HepG2 (cell line): ENCODE measurements around the gene CARD16. TPM values are rescaled to one million over a fixed set of nuclear protein-coding genes. Genes with fewer than 3 reads are reported as not detected.

Experiments
- ARNT2 ChIP-seq: sonication (generic); formaldehyde crosslinking; IDR thresholded peaks from 2 replicates; pipeline ENCODE4 v1.8.0; 2022; ENCODE audit warnings: mild to moderate bottlenecking, low read depth, missing genetic modification reagents, moderate library complexity
- BRCA1 ChIP-seq: sonication (generic); formaldehyde crosslinking; IDR thresholded peaks from 2 replicates; pipeline ENCODE4 v1.4.0; 2020; ENCODE audit warnings: missing genetic modification reagents
- HNF4G ChIP-seq, 2 experiments: sonication (generic) in 1 of 2; formaldehyde crosslinking in 1 of 2; IDR thresholded peaks; 2 replicates each; pipeline versions ENCODE4 v1.4.0 to v1.6.1; 2011 to 2020; ENCODE audit warnings: borderline replicate concordance in 2 of 2, low read depth in 2 of 2, mild to moderate bottlenecking in 2 of 2, low read length in 1 of 2, missing genetic modification reagents in 1 of 2, moderate library complexity in 1 of 2
- MAFG ChIP-seq: sonication (generic); formaldehyde crosslinking; IDR thresholded peaks from 2 replicates; pipeline ENCODE4 v1.5.1; 2020; ENCODE audit warnings: mild to moderate bottlenecking, missing genetic modification reagents
- MATR3 ChIP-seq: sonication (generic); formaldehyde crosslinking; IDR thresholded peaks from 2 replicates; pipeline ENCODE4 v1.4.0; 2020; ENCODE audit warnings: missing genetic modification reagents
- MED13 ChIP-seq: sonication (generic); formaldehyde crosslinking; IDR thresholded peaks from 2 replicates; pipeline ENCODE4 v1.5.0; 2020; ENCODE audit warnings: missing genetic modification reagents
- NBN ChIP-seq: fragments of 450-650 bp; conservative IDR thresholded peaks from 2 replicates; pipeline ENCODE4 v1.6.1; 2017
- ONECUT2 ChIP-seq: sonication (generic); formaldehyde crosslinking; IDR thresholded peaks from 2 replicates; pipeline ENCODE4 v1.4.0; 2020; ENCODE audit warnings: missing genetic modification reagents
- RFXAP ChIP-seq: sonication (generic); formaldehyde crosslinking; IDR thresholded peaks from 2 replicates; pipeline ENCODE4 v1.4.0; 2020; ENCODE audit warnings: missing genetic modification reagents, borderline replicate concordance
- TCF7L2 ChIP-seq: IDR thresholded peaks from 2 replicates; pipeline ENCODE4 v1.6.1; 2011; ENCODE audit warnings: mild to moderate bottlenecking, low read depth, low read length, moderate library complexity
- TOE1 ChIP-seq: sonication (generic); formaldehyde crosslinking; IDR thresholded peaks from 2 replicates; pipeline ENCODE4 v1.4.0; 2020; ENCODE audit warnings: mild to moderate bottlenecking, missing genetic modification reagents
- WIZ ChIP-seq: sonication (generic); formaldehyde crosslinking; IDR thresholded peaks from 2 replicates; pipeline ENCODE4 v1.5.1; 2020; ENCODE audit warnings: mild to moderate bottlenecking, missing genetic modification reagents
- YY1 ChIP-seq: IDR thresholded peaks from 2 replicates; pipeline ENCODE4 v1.6.1; 2011; ENCODE audit warnings: low read length, low read depth, moderate library complexity, mild to moderate bottlenecking; ENCODE audit not compliant: insufficient read depth, insufficient replicate concordance
- ZNF747 ChIP-seq: sonication (generic); formaldehyde crosslinking; IDR thresholded peaks from 2 replicates; pipeline ENCODE4 v1.8.1; 2023; ENCODE audit warnings: missing genetic modification reagents, mild to moderate bottlenecking, borderline replicate concordance
- polyA plus RNA-seq, 8 experiments: library from polyadenylated mRNA; depleted of rRNA in 3 of 8; stranded (reverse) in 7 of 8; unstranded in 1 of 8; fragments of >200 nt; fragmentation: Illumina TruSeq in 4 of 8; extraction: Trizol in 4 of 8; gene quantifications; 2 replicates each; pipeline versions ENCODE4 v1.2.1 to v1.2.3, GENCODE V29; 2011 to 2016; ENCODE audit warnings: low read depth in 4 of 8, missing spikeins in 1 of 8, mixed read lengths in 1 of 8; ENCODE audit not compliant: insufficient read depth in 1 of 8
- total RNA-seq, 5 experiments: library from RNA; depleted of rRNA; stranded (reverse); fragments of >200 nt; fragmentation: Illumina TruSeq; extraction: Trizol; gene quantifications; 2 replicates each; pipeline ENCODE4 v1.2.3, GENCODE V29; 2016; ENCODE audit warnings: low read depth in 1 of 5
- TF ChIP-seq, protein P1 (sequence below): sonication (generic); formaldehyde crosslinking; IDR thresholded peaks from 2 replicates; pipeline ENCODE4 v1.4.0; 2020; ENCODE audit warnings: mild to moderate bottlenecking, missing genetic modification reagents
- TF ChIP-seq, protein P2 (sequence below): sonication (generic); formaldehyde crosslinking; IDR thresholded peaks from 2 replicates; pipeline ENCODE4 v1.8.1; 2023; ENCODE audit warnings: mild to moderate bottlenecking, missing genetic modification reagents, borderline replicate concordance
- TF ChIP-seq, protein P3 (sequence below): sonication (generic); formaldehyde crosslinking; IDR thresholded peaks from 2 replicates; pipeline ENCODE4 v1.4.0; 2020; ENCODE audit warnings: missing genetic modification reagents, borderline replicate concordance
- TF ChIP-seq, protein P4 (sequence below): sonication (generic); formaldehyde crosslinking; IDR thresholded peaks from 2 replicates; pipeline ENCODE4 v1.5.0; 2020; ENCODE audit warnings: mild to moderate bottlenecking, missing genetic modification reagents

The CARD16 gene
- total and polyA plus RNA-seq, 2 of the 13 experiments (the other 11 are each of a cell fraction or from before 2014, with no cell fraction given): 0.34 TPM; not detected in 1

DNA sequence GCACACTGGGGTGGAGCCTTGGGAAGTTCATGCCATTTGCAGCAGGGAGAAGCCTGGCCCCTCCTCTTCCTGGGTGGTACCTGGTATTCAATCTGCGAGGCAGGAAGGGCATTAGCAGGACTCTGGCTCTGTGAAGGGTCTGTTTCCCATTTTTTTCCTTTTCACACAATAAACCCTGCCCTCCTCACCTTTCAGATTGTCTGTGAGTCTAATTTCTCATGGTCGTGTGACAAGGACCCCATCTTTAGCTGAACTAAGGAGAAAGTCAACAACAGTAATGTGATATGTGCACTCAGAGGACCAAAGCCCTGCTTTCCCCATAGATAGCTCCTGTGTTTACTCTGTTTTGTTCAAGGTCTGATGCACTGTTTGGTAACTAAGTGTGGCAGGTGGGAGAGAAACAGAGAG lies 50.1 kb downstream of the CARD16 start (continued):
- TF ChIP-seq, protein P1, sequence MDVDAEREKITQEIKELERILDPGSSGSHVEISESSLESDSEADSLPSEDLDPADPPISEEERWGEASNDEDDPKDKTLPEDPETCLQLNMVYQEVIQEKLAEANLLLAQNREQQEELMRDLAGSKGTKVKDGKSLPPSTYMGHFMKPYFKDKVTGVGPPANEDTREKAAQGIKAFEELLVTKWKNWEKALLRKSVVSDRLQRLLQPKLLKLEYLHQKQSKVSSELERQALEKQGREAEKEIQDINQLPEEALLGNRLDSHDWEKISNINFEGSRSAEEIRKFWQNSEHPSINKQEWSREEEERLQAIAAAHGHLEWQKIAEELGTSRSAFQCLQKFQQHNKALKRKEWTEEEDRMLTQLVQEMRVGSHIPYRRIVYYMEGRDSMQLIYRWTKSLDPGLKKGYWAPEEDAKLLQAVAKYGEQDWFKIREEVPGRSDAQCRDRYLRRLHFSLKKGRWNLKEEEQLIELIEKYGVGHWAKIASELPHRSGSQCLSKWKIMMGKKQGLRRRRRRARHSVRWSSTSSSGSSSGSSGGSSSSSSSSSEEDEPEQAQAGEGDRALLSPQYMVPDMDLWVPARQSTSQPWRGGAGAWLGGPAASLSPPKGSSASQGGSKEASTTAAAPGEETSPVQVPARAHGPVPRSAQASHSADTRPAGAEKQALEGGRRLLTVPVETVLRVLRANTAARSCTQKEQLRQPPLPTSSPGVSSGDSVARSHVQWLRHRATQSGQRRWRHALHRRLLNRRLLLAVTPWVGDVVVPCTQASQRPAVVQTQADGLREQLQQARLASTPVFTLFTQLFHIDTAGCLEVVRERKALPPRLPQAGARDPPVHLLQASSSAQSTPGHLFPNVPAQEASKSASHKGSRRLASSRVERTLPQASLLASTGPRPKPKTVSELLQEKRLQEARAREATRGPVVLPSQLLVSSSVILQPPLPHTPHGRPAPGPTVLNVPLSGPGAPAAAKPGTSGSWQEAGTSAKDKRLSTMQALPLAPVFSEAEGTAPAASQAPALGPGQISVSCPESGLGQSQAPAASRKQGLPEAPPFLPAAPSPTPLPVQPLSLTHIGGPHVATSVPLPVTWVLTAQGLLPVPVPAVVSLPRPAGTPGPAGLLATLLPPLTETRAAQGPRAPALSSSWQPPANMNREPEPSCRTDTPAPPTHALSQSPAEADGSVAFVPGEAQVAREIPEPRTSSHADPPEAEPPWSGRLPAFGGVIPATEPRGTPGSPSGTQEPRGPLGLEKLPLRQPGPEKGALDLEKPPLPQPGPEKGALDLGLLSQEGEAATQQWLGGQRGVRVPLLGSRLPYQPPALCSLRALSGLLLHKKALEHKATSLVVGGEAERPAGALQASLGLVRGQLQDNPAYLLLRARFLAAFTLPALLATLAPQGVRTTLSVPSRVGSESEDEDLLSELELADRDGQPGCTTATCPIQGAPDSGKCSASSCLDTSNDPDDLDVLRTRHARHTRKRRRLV (CRISPR knock-in tag): no peak
- TF ChIP-seq, protein P2, sequence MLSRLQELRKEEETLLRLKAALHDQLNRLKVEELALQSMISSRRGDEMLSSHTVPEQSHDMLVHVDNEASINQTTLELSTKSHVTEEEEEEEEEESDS (CRISPR knock-in tag): no peak
- TF ChIP-seq TCF7L2 (no peak), ZNF747 (CRISPR knock-in tag) (no peak), ARNT2 (CRISPR knock-in tag) (no peak), RFXAP (CRISPR knock-in tag) (no peak), YY1 (no peak), MED13 (CRISPR knock-in tag) (no peak), HNF4G (IDR thresholded peaks at IDR 0.05; ENCODE audit: borderline replicate concordance, low read depth, low read length) (peak; percentile 20; the same call in 1 of the 2 replicates), HNF4G (CRISPR knock-in tag; IDR thresholded peaks at IDR 0.05; ENCODE audit: borderline replicate concordance, low read depth) (no peak), NBN (no peak), MATR3 (CRISPR knock-in tag) (no peak), ONECUT2 (no peak), MAFG (CRISPR knock-in tag) (no peak), BRCA1 (CRISPR knock-in tag) (no peak), WIZ (no peak), TOE1 (CRISPR knock-in tag) (no peak)
- TF ChIP-seq, protein P3, sequence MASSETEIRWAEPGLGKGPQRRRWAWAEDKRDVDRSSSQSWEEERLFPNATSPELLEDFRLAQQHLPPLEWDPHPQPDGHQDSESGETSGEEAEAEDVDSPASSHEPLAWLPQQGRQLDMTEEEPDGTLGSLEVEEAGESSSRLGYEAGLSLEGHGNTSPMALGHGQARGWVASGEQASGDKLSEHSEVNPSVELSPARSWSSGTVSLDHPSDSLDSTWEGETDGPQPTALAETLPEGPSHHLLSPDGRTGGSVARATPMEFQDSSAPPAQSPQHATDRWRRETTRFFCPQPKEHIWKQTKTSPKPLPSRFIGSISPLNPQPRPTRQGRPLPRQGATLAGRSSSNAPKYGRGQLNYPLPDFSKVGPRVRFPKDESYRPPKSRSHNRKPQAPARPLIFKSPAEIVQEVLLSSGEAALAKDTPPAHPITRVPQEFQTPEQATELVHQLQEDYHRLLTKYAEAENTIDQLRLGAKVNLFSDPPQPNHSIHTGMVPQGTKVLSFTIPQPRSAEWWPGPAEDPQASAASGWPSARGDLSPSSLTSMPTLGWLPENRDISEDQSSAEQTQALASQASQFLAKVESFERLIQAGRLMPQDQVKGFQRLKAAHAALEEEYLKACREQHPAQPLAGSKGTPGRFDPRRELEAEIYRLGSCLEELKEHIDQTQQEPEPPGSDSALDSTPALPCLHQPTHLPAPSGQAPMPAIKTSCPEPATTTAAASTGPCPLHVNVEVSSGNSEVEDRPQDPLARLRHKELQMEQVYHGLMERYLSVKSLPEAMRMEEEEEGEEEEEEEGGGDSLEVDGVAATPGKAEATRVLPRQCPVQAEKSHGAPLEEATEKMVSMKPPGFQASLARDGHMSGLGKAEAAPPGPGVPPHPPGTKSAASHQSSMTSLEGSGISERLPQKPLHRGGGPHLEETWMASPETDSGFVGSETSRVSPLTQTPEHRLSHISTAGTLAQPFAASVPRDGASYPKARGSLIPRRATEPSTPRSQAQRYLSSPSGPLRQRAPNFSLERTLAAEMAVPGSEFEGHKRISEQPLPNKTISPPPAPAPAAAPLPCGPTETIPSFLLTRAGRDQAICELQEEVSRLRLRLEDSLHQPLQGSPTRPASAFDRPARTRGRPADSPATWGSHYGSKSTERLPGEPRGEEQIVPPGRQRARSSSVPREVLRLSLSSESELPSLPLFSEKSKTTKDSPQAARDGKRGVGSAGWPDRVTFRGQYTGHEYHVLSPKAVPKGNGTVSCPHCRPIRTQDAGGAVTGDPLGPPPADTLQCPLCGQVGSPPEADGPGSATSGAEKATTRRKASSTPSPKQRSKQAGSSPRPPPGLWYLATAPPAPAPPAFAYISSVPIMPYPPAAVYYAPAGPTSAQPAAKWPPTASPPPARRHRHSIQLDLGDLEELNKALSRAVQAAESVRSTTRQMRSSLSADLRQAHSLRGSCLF (CRISPR knock-in tag): no peak
- TF ChIP-seq, protein P4, sequence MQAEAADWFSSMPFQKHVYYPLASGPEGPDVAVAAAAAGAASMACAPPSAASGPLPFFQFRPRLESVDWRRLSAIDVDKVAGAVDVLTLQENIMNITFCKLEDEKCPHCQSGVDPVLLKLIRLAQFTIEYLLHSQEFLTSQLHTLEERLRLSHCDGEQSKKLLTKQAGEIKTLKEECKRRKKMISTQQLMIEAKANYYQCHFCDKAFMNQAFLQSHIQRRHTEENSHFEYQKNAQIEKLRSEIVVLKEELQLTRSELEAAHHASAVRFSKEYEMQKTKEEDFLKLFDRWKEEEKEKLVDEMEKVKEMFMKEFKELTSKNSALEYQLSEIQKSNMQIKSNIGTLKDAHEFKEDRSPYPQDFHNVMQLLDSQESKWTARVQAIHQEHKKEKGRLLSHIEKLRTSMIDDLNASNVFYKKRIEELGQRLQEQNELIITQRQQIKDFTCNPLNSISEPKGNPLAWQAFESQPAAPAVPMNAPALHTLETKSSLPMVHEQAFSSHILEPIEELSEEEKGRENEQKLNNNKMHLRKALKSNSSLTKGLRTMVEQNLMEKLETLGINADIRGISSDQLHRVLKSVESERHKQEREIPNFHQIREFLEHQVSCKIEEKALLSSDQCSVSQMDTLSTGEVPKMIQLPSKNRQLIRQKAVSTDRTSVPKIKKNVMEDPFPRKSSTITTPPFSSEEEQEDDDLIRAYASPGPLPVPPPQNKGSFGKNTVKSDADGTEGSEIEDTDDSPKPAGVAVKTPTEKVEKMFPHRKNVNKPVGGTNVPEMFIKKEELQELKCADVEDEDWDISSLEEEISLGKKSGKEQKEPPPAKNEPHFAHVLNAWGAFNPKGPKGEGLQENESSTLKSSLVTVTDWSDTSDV: no peak
